Measurements from ENCODE around the gene VGLL4.

DNA sequence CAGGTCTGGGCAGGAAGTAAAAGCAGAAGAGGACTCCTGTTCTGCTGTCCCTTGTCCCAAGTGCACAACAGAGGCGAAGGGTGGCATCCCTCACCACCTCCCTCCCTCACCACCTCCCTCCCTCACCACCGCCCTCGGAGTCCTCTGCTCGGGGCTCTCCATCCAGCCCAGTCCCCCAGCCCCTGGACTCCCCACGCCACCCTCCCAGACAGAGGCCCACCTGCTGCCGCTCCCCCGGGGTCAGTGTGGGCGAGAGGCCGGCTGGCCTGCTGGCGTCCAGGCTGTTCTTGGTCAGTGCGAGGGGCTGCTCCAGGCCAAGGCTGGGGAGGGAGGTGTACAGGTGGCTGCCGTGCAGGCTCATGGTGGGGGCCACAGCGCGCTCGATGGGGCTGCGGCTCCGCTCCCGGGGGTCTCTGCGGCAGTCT is 79.1 kb downstream of the VGLL4 start:
- TF ChIP-seq SIN3A (IDR thresholded peaks at IDR 0.05; ENCODE audit: borderline replicate concordance, insufficient read depth, low read depth, low read length) (no peak), CTCF (IDR thresholded peaks at IDR 0.05) (no peak), POLR2AphosphoS5 (IDR thresholded peaks at IDR 0.05; ENCODE audit: low read depth, low read length) (no peak)
